Activated CD4-positive, alpha-beta T cell treated with anti-CD3 and anti-CD28 coated beads, Interleukin-2, amount 10 ng/mL, durations not matched to agents 24 days and 14 days (primary cell): ENCODE results near the gene TPK1. TPM values are rescaled to one million over a fixed set of nuclear protein-coding genes. Genes with fewer than 3 reads are reported as not detected.
"Not testable (repeated sequence)": the region's sequence is repeated elsewhere in the genome, so short reads cannot be mapped to it uniquely, and the experiment has no call there.

ENCODE experiments used
- DNase-seq: peaks from one replicate; pipeline ENCODE4 v3.0.0; 2022
- H3K27ac Mint-ChIP-seq: one replicate; pipeline ENCODE4 v1.8.0; 2022; ENCODE audit warnings: mild to moderate bottlenecking, mixed read lengths
- H3K27me3 Mint-ChIP-seq: one replicate; pipeline ENCODE4 v1.8.0; 2022; ENCODE audit warnings: mixed read lengths
- H3K36me3 Mint-ChIP-seq: one replicate; pipeline ENCODE4 v1.8.0; 2022; ENCODE audit warnings: low read depth, mild to moderate bottlenecking, mixed read lengths
- H3K4me1 Mint-ChIP-seq: one replicate; pipeline ENCODE4 v1.8.0; 2021; ENCODE audit warnings: mixed read lengths
- H3K4me3 Mint-ChIP-seq: one replicate; pipeline ENCODE4 v1.8.0; 2022; ENCODE audit warnings: mild to moderate bottlenecking, moderate library complexity, mixed read lengths
- H3K9me3 Mint-ChIP-seq: one replicate; pipeline ENCODE4 v1.8.0; 2021; ENCODE audit warnings: mixed read lengths
- intact Hi-C: fragments of 100-400 bp; cut with micrococcal nuclease; formaldehyde crosslinking; loops from one replicate; pipeline ENCODE4 v1.15.1; 2023
- total RNA-seq: library from RNA; stranded (reverse); gene quantifications from 2 replicates; pipeline ENCODE4 v1.2.3, GENCODE V29; 2022

The TPK1 gene
- total RNA-seq, 1 donor from 2014 or later: 13.2 TPM

DNA sequence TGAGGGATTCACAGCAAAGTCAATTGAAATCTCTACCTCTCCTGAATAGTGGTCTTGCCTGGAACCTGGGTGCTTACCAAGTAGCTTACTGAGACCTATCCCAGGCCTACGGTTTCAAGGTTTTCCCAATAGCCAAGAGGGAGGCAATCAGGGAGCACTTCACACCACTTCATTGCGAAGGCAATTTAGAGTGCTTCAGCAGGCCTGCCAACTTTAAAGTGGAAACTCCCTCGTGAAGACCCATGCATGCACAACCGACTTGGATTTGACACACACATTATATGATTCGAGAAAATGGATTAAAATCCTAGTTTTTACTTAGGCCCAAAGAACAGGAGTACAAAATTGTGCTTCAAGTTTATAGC is 380.8 kb downstream of the TPK1 start:
- Mint-ChIP-seq H3K4me1 (no peaks in the 10 kb centered on the region), H3K4me3 (no peak overlapping the region), H3K27ac (no peak overlapping the region), H3K36me3 (no peaks in the 10 kb centered on the region), H3K27me3 (no peaks in the 10 kb centered on the region), H3K9me3 (peaks cover 9% of the 10 kb centered on the region)
- no peak for DNase-seq
- intact Hi-C loops: no loop called here

DNA sequence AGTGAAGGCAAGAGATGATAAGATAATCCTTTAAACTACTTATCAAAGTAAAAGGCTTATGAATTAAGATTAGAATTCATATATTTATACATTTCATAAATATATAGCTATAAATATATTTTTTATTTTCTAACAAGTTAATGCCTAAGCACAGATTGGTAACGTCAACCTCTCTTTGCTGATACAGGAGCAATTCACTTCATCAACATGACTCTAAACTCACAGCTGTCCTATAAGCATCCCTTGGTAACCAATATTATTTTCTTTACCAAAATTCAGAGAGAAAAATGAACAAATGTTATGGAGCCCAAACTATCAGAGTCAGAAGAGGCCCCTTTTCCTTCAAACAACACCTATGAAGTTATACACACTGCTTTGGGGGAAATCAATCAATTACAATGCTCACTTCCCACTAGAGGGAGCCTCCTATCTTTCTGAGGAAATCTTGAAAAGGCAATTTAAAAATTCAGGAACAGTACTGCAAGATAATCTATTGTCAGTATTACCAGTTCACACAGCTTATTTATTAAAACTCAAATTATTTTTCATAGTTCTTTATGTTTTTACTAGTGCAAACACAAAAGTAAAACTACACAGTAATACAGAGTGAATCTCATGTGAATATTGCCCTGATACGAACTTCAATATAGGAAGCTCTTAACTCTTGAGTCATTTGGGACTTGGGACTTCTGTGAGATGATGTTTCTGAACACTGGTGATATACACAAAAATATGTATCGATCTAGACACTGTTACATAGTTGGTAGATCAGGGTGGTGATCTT is 381.4 kb downstream of the TPK1 start:
- H3K27ac Mint-ChIP-seq: no peak overlapping the region
- no peaks in the 10 kb centered on the region for H3K36me3 Mint-ChIP-seq
- intact Hi-C loops: no loop called here
- H3K27me3 Mint-ChIP-seq: no peaks in the 10 kb centered on the region
- H3K9me3 Mint-ChIP-seq: peaks cover 4% of the 10 kb centered on the region
- H3K4me3 Mint-ChIP-seq: no peak overlapping the region
- DNase-seq: no peak
- no peaks in the 10 kb centered on the region for H3K4me1 Mint-ChIP-seq

DNA sequence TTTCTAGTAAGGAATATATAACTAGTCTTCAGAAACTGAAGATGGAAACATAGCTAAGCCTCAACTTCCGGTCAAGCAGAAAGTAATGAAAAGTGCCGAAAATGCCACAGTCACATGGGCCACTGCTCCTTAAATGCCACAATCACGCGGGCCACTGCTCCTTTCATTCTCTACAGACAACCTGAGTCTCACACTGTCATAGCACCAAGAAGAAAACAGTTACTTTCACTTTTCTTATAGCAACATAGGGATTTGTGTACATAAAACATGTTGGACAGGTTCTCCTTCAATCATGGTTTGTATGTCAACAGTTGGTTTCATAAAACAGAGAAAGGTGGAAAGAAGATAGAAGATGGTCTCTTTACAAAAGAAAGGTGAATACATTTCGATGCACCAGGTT is 383.8 kb downstream of the TPK1 start:
- Mint-ChIP-seq H3K36me3 (no peaks in the 10 kb centered on the region), H3K27me3 (no peaks in the 10 kb centered on the region), H3K4me1 (no peaks in the 10 kb centered on the region), H3K9me3 (peaks cover 4% of the 10 kb centered on the region), H3K27ac (no peak overlapping the region), H3K4me3 (no peak overlapping the region)
- intact Hi-C loops: no loop called here
- no peak for DNase-seq

DNA sequence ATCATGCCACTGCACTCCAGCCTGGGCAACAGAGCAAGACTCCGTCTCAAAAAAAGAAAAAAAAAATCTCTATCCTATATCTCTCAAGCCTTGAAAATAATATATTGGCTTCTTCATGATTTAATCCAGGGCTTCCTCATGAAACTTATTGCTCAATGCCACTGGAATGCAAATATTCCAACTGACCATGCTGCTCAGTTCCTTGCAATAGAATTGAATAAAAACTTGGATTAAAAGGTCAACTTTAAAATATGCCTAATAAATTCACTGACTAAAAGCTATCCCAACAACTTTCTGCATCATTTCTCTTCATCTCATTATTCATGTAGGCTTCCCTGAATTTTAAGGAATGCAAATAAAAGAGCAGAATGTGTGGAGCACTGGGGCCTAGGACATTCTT is 390.3 kb downstream of the TPK1 start:
- H3K4me3 Mint-ChIP-seq: no peak overlapping the region
- no peak for DNase-seq
- no peaks in the 10 kb centered on the region for H3K36me3 Mint-ChIP-seq
- H3K9me3 Mint-ChIP-seq: no peaks in the 10 kb centered on the region
- intact Hi-C loops: no loop called here
- H3K27me3 Mint-ChIP-seq: no peaks in the 10 kb centered on the region
- H3K27ac Mint-ChIP-seq: no peak overlapping the region
- H3K4me1 Mint-ChIP-seq: no peaks in the 10 kb centered on the region

DNA sequence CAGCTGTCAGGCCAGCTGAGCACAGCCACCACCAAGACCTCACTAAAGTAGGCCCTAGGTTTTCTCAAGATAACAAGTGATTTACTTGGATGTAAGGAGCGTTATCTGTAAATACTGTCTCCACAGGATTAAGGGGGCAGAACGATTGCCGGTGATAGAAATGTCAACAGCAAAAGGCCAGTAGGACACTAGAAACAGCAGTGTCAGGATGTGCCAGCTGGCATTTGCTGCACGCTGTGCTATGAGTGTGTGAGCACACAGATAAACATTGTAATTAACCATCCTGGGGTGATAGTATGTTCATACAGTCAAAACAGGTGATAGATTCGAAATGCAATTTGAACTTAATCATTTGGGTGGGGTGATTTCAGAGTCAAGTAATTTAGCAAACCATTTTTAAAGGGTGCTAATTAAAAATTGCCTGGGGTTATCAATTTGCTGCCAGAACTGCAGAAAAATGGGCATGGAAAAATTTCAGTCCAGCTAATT is 396.1 kb downstream of the TPK1 start:
- H3K27me3 Mint-ChIP-seq: no peaks in the 10 kb centered on the region
- DNase-seq: no peak
- intact Hi-C loops: no loop called here
- no peak overlapping the region for H3K4me3 Mint-ChIP-seq
- no peaks in the 10 kb centered on the region for H3K36me3 Mint-ChIP-seq
- H3K4me1 Mint-ChIP-seq: no peaks in the 10 kb centered on the region
- no peak overlapping the region for H3K27ac Mint-ChIP-seq
- H3K9me3 Mint-ChIP-seq: no peaks in the 10 kb centered on the region

DNA sequence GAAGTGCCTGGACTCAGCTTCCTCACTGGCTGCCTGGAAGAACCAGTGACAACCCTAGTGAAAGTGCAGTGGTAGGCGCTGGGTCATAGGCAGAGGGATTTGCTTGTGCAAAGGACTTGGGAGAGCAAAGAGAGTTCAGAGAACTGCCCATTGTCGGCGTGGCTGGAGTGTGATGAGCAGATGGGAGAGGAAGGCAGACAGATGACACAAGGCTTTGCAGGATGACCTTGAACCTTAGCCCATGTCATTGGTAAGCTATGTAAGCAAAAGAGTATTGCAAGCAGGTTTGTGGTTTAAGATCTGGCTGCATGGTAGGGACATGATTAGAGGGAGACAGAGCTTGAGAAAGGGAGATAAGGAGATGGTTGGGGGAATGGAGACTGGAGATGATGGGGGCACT is 397.1 kb downstream of the TPK1 start:
- no peak overlapping the region for H3K27ac Mint-ChIP-seq

DNA sequence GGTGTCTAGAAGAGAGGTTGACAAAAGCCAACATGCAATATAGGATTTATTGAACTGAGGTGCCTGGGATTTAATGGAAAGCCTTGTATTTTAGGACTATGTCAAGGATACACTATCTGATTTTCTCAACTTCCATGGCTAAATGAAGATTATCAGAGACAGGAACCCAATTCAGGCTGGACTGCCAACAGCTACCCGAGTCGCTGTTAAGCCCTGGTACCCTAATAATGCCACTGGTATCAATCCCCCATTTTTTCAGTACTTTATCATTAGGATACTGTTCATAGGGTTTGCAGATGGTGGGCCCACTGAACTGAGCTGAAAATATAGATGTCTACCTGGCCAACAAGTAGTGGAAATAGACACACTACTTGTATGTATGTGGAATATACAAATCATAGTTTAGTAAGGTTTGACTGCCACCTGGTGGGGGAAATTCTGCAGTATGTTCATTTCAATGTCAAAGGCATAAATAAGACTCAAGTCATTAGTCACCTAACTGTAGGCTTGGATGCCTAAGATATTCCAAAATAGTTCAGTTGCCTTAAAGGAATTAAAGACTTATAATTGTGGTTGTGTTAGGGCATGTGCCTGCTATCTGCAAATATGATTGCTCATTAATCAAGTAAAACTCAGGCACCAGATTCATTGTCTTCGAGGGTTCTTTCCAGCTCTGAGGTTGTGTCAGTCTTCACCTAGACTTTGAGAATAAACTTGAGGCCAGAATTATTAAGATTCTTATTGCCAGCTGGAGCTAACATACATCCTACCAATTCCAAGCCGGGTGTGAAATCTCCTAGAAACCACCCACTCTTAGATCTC is 398.3 kb downstream of the TPK1 start:
- Mint-ChIP-seq H3K9me3 (no peaks in the 10 kb centered on the region), H3K4me3 (no peak overlapping the region), H3K27me3 (no peaks in the 10 kb centered on the region), H3K4me1 (no peaks in the 10 kb centered on the region), H3K27ac (no peak overlapping the region), H3K36me3 (no peaks in the 10 kb centered on the region)
- intact Hi-C loops: no loop called here
- peak; percentile 84 for DNase-seq

More for the DNA sequence above, 397.1 kb downstream of the TPK1 start:
- no peaks in the 10 kb centered on the region for H3K27me3 Mint-ChIP-seq
- no peak overlapping the region for H3K4me3 Mint-ChIP-seq
- DNase-seq: no peak
- intact Hi-C loops: no loop called here
- H3K9me3 Mint-ChIP-seq: no peaks in the 10 kb centered on the region
- no peaks in the 10 kb centered on the region for H3K4me1 Mint-ChIP-seq
- H3K36me3 Mint-ChIP-seq: no peaks in the 10 kb centered on the region

DNA sequence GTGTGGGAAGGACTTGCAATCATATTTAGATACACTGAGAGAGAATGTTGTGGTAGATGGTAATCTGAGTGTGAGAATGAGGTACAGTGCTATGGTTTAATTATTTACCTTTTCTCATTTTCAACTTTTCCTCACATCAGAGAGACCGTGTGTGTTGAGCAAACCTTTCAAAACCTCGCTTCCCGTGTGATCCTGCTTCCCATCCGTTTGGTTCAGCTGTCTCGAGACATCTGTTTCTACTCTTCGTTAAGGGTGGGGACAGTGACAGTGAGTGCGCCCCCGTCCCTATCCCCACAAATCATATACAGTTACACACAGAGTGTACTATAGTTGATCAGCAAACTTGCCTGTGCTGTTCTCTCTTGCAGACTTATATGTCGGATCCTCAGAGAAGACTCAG is 399.4 kb downstream of the TPK1 start:
- intact Hi-C loops: no loop called here
- no peak overlapping the region for H3K4me3 Mint-ChIP-seq
- H3K4me1 Mint-ChIP-seq: no peaks in the 10 kb centered on the region
- no peak overlapping the region for H3K27ac Mint-ChIP-seq
- no peaks in the 10 kb centered on the region for H3K9me3 Mint-ChIP-seq
- no peaks in the 10 kb centered on the region for H3K36me3 Mint-ChIP-seq
- no peak for DNase-seq
- no peaks in the 10 kb centered on the region for H3K27me3 Mint-ChIP-seq

DNA sequence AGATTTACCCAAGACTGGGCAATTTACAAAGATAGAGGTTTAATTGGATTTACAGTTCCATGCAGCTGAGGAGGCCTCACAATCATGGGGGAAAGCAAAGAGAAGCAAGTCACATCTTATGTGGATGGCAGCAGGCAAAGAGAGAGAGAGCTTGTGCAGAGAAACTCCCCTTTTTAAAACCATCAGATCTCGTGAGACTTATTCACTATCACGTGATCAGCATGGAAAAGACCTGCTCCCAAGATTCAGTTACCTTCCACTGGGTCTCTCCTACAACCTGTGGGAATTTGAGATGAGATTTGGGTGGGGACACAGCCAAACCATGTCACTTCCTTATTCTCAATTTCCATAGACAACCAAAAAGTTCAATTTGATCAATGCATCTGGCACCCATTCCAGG is 407.4 kb downstream of the TPK1 start:
- Mint-ChIP-seq H3K36me3 (peaks cover 3% of the 10 kb centered on the region), H3K4me3 (no peak overlapping the region), H3K27me3 (no peaks in the 10 kb centered on the region), H3K9me3 (peaks cover 29% of the 10 kb centered on the region), H3K27ac (no peak overlapping the region), H3K4me1 (no peaks in the 10 kb centered on the region)
- intact Hi-C loops: no loop called here
- DNase-seq: no peak

DNA sequence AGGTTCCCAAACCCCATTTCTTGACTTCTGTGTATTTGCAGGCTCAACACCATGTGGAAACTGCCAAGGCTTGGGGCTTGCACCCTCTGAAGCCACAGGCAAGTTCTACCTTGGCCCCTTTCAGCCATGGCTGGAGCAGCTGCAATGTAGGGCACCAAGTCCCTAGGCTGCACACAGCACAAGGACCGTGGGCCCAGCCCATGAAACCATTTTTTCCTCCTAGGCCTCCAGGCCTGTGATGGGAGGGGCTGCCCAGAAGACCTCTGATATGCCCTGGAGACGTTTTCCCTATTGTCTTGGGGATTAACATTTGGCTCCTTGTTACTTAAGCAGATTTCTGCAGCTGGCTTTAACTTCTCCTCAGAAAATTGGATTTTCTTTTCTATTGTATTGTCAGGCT is 408.3 kb downstream of the TPK1 start:
- H3K4me1 Mint-ChIP-seq, H3K4me3 Mint-ChIP-seq, H3K27ac Mint-ChIP-seq, DNase-seq, H3K27me3 Mint-ChIP-seq, H3K36me3 Mint-ChIP-seq, intact Hi-C loops: not testable (repeated sequence)
- peaks cover 29% of the 10 kb centered on the region for H3K9me3 Mint-ChIP-seq

DNA sequence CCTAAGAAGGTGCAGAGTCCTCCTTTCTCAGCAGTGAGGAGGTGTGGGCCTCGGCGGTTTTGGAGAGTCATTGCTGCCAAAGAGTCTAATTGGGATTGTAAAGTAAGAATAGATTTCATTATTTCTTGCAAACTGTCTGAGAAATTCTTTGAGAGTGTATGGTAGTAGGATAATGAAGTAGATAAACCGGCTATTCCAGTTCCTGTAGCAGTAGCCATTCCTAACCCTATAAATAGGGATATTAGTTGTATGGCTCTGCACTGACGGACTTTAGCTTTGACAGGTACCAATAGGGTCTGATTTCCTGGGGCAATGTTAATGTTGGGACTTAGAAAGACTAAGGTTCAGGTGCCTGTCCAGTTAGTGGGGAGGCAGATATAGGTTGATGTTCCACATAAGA is 416.9 kb downstream of the TPK1 start:
- H3K4me3 Mint-ChIP-seq, intact Hi-C loops, H3K4me1 Mint-ChIP-seq, DNase-seq, H3K36me3 Mint-ChIP-seq, H3K27ac Mint-ChIP-seq, H3K9me3 Mint-ChIP-seq: not testable (repeated sequence)
- H3K27me3 Mint-ChIP-seq: peaks cover 12% of the 10 kb centered on the region

DNA sequence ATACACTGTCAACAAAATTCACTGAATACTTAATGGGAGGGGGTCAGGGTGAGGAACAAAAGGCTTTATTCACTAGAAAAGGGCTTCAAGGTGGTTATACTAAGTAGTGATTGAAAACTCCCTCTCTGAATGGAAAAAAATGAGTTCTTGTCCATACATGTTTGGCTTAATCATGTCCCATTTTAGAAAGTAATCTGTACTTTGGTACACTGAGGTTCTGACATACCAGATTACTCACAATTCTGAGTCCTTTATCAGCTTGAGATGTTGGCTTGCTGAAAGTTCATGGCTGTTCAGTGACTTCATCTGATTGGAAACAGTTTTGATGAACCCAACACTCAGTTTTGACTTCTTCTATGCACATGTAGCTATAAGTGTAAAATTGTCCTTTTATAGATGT is 419.5 kb downstream of the TPK1 start:
- Mint-ChIP-seq H3K4me3 (no peak overlapping the region), H3K4me1 (no peaks in the 10 kb centered on the region), H3K9me3 (no peaks in the 10 kb centered on the region), H3K36me3 (no peaks in the 10 kb centered on the region), H3K27me3 (peaks cover 12% of the 10 kb centered on the region), H3K27ac (no peak overlapping the region)
- DNase-seq: no peak
- intact Hi-C loops: no loop called here

DNA sequence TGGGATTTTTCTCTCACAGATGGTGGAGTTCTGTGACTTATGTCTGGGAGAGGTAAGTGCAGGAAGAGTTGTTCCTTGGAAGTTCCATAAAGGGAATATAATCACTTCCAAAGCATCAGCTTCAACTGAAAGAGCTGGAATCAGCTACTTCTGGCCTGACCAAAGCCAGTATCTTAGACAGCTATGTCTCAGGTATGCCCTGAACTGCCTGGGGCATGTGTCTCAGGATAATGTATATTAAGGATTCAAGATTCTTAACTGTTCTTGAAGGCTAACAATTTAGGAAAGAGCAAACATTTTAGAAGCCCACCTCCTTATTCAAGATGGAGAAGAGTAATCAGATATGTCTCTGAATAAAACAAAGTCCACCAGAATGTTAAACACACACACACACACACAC is 420.0 kb downstream of the TPK1 start:
- no peak for DNase-seq
- no peaks in the 10 kb centered on the region for H3K36me3 Mint-ChIP-seq
- H3K27me3 Mint-ChIP-seq: peaks cover 12% of the 10 kb centered on the region
- no peak overlapping the region for H3K4me3 Mint-ChIP-seq
- intact Hi-C loops: no loop called here
- no peak overlapping the region for H3K27ac Mint-ChIP-seq
- no peaks in the 10 kb centered on the region for H3K4me1 Mint-ChIP-seq
- no peaks in the 10 kb centered on the region for H3K9me3 Mint-ChIP-seq

DNA sequence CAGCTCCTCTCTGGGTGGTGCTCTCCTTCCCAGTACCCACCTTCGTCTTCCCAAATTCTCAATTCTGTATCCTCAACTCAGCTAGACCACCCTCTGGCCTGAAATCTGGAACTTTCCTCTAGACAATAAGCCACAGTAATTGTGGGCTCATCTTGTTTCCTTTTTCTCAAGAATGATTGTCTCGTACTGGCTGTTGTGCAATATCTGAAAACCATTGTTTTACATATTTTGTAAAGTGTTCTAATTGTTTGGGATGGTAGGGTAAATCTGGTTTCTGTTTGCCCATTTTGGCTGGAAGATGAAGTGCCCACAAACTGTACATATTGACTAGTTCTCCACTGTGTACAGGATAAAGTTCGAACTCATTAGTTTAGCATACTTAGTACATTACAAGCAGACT is 421.0 kb downstream of the TPK1 start:
- H3K4me1 Mint-ChIP-seq: no peaks in the 10 kb centered on the region
- H3K9me3 Mint-ChIP-seq: no peaks in the 10 kb centered on the region
- H3K36me3 Mint-ChIP-seq: no peaks in the 10 kb centered on the region
- DNase-seq: no peak
- no peak overlapping the region for H3K4me3 Mint-ChIP-seq
- no peak overlapping the region for H3K27ac Mint-ChIP-seq
- peaks cover 16% of the 10 kb centered on the region for H3K27me3 Mint-ChIP-seq
- intact Hi-C loops: no loop called here
